ENCODE results near the gene LRRC74A.

The LRRC74A gene

GRCh38 chr14:76810953-76811400 lies 15.2 kb upstream of the LRRC74A start:
- no peak for DNase-seq

- DNase-seq, result no peak
Observed at GRCh38 chr14:76811561-76811960, 14.6 kb upstream of the LRRC74A start.

GRCh38 chr14:76812093-76812421 lies 14.2 kb upstream of the LRRC74A start:
- no peak for DNase-seq

GRCh38 chr14:76812422-76813383 lies 13.5 kb upstream of the LRRC74A start, which contains the start of gene ANGEL1:
Gene ANGEL1, minus strand, starts transcription at chr14:76812882. Its CDS starts 55 bp downstream, at chr14:76812827.
- DNase-seq, result peak; percentile 47

- DNase-seq, result no peak
Observed at GRCh38 chr14:76814726-76815645, 11.2 kb upstream of the LRRC74A start.

GRCh38 chr14:76820700-76821099 lies 5.5 kb upstream of the LRRC74A start:
- no peak for DNase-seq

GRCh38 chr14:76827696-76828296 lies 1.6 kb downstream of the LRRC74A start:
- no peak for DNase-seq

- DNase-seq, result no peak
Observed at GRCh38 chr14:76828339-76829012, 2.3 kb downstream of the LRRC74A start.

GRCh38 chr14:76829013-76829365 lies 2.8 kb downstream of the LRRC74A start:
- DNase-seq, result no peak

- no peak for DNase-seq
Observed at GRCh38 chr14:76829650-76830421, 3.6 kb downstream of the LRRC74A start.

GRCh38 chr14:76830556-76830955 lies 4.3 kb downstream of the LRRC74A start:
- DNase-seq, result no peak

- no peak for DNase-seq
Observed at GRCh38 chr14:76832503-76832988, 6.3 kb downstream of the LRRC74A start.

- no peak for DNase-seq
Observed at GRCh38 chr14:76833011-76833410, 6.8 kb downstream of the LRRC74A start.

- DNase-seq, result no peak
Observed at GRCh38 chr14:76834241-76834661, 8.0 kb downstream of the LRRC74A start.

GRCh38 chr14:76836029-76836630 lies 9.9 kb downstream of the LRRC74A start:
- no peak for DNase-seq

GRCh38 chr14:76837524-76837923 lies 11.3 kb downstream of the LRRC74A start:
- no peak for DNase-seq

GRCh38 chr14:76842414-76842813 lies 16.2 kb downstream of the LRRC74A start:
- no peak for DNase-seq

- DNase-seq, result no peak
Observed at GRCh38 chr14:76844223-76844622, 18.0 kb downstream of the LRRC74A start.

- no peak for DNase-seq
Observed at GRCh38 chr14:76846331-76847047, 20.3 kb downstream of the LRRC74A start.

- no peak for DNase-seq
Observed at GRCh38 chr14:76848879-76849278, 22.7 kb downstream of the LRRC74A start.

Data from GF-D8 (cell line).